A549 (cell line): ENCODE data around the gene NT5C. TPM values are rescaled to one million over a fixed set of nuclear protein-coding genes. Genes with fewer than 3 reads are reported as not detected.
A peak's percentile ranks its signal among the peaks of the same experiment; 100 is the strongest.

Experiments used
- ATAC-seq, 2 experiments: fragments of 200-7000 bp in 1 of 2; fragments of >200 bp in 1 of 2; cut with Nextera tagmentation in 1 of 2; cut with Tn5 transposase in 1 of 2; 3 replicates each; pipeline versions ENCODE4 v1.8.0 to v1.9.1; 2018 to 2020; ENCODE audit warnings: mild to moderate bottlenecking in 1 of 2, moderate library complexity in 1 of 2
- CTCF ChIA-PET: fragments of 300-600 bp; sonication (Branson Sonifier 250); formaldehyde crosslinking; extraction: SDS; loops from one replicate; lab custom pipeline; 2021; ENCODE audit warnings: antibody characterized with exemption, inconsistent platforms; lab: Yijun Ruan, JAX
- POLR2A ChIA-PET: fragments of 350-600 bp; formaldehyde crosslinking; extraction: SDS; loops from one replicate; lab custom pipeline; 2021; ENCODE audit warnings: antibody characterized with exemption, inconsistent platforms; lab: Yijun Ruan, JAX
- DNase-seq, 2 experiments: peaks; one replicate each; pipeline versions ENCODE4 v3.0.0 to v3.0.0-alpha.2; 2011 to 2016; ENCODE audit warnings: low read depth in 1 of 2, low spot score in 1 of 2
- FAIRE-seq: peaks from 2 replicates; lab custom pipeline; 2011; peaks lifted over from hg19 to GRCh38; lab: Jason Lieb, UNC
- H3K27ac ChIP-seq, 2 experiments: fragments of >200 bp; sonication (Bioruptor Twin); formaldehyde crosslinking; 3 replicates each; pipeline ENCODE4 v1.5.1; 2016 to 2017
- H3K4me1 ChIP-seq: fragments of >200 bp; sonication (Bioruptor Twin); formaldehyde crosslinking; 3 replicates; pipeline ENCODE4 v1.6.1; 2016
- H3K4me2 ChIP-seq: fragments of >200 bp; sonication (Bioruptor Twin); formaldehyde crosslinking; 3 replicates; pipeline ENCODE4 v1.6.1; 2016
- H3K4me3 ChIP-seq: fragments of >200 bp; sonication (Bioruptor Twin); formaldehyde crosslinking; 3 replicates; pipeline ENCODE4 v1.5.1; 2016
- H3K9me3 ChIP-seq: fragments of >200 bp; sonication (Bioruptor Twin); formaldehyde crosslinking; 3 replicates; pipeline ENCODE4 v1.6.1; 2016
- CEBPB ChIP-seq, 2 experiments: fragments of >200 bp in 1 of 2; sonication (Bioruptor Twin) in 1 of 2; formaldehyde crosslinking in 1 of 2; IDR thresholded peaks; 2 replicates each; pipeline ENCODE4 v1.6.1; 2012 to 2016
- CHD4 ChIP-seq: fragments of 200-600 bp; sonication (generic); IDR thresholded peaks from 2 replicates; pipeline ENCODE4 v1.6.1; 2016; ENCODE audit warnings: antibody characterized with exemption, mild to moderate bottlenecking, borderline replicate concordance
- CTCF ChIP-seq: fragments of >200 bp; sonication (Bioruptor Twin); formaldehyde crosslinking; IDR thresholded peaks from 3 replicates; pipeline ENCODE4 v1.5.1; 2016
- EHF ChIP-seq: fragments of 250-450 bp; sonication (Bioruptor Pico); IDR thresholded peaks from 2 replicates; pipeline ENCODE4 v1.5.0; 2020; ENCODE audit warnings: mild to moderate bottlenecking
- FOSL2 ChIP-seq, 2 experiments: fragments of 450-650 bp in 1 of 2; fragments of >200 bp in 1 of 2; sonication (Bioruptor Twin) in 1 of 2; formaldehyde crosslinking; IDR thresholded peaks; 2 replicates each; pipeline versions ENCODE4 v1.5.0 to v1.6.1; 2016 to 2020; ENCODE audit warnings: mild to moderate bottlenecking in 1 of 2, moderate library complexity in 1 of 2
- FOXS1 ChIP-seq: fragments of 250-450 bp; sonication (Bioruptor Pico); IDR thresholded peaks from 2 replicates; pipeline ENCODE4 v1.5.0; 2020; ENCODE audit warnings: mild to moderate bottlenecking, moderate library complexity
- GATA3 ChIP-seq: IDR thresholded peaks from 2 replicates; pipeline ENCODE4 v1.6.1; 2012; ENCODE audit warnings: borderline replicate concordance
- HEYL ChIP-seq: fragments of 250-450 bp; sonication (Bioruptor Pico); IDR thresholded peaks from 2 replicates; pipeline ENCODE4 v1.8.0; 2021; ENCODE audit warnings: mild to moderate bottlenecking, moderate library complexity
- HMGXB4 ChIP-seq: fragments of 250-450 bp; sonication (Bioruptor Pico); IDR thresholded peaks from 2 replicates; pipeline ENCODE4 v1.5.0; 2021; ENCODE audit warnings: mild to moderate bottlenecking, moderate library complexity, borderline replicate concordance
- JUNB ChIP-seq: fragments of >200 bp; sonication (Bioruptor Twin); formaldehyde crosslinking; IDR thresholded peaks from 2 replicates; pipeline ENCODE4 v1.6.1; 2016
- MAZ ChIP-seq: fragments of 150-350 bp; IDR thresholded peaks from 2 replicates; pipeline ENCODE4 v1.6.1; 2014; ENCODE audit warnings: antibody characterized with exemption, low read depth, low read length, borderline replicate concordance
- NR3C1 ChIP-seq: fragments of >200 bp; sonication (Bioruptor Twin); formaldehyde crosslinking; IDR thresholded peaks from 3 replicates; pipeline ENCODE4 v1.6.1; 2017
- RAD21 ChIP-seq, 2 experiments: fragments of >200 bp in 1 of 2; sonication (Bioruptor Twin) in 1 of 2; formaldehyde crosslinking in 1 of 2; IDR thresholded peaks in 1 of 2; conservative IDR thresholded peaks in 1 of 2; 2 replicates in 1 of 2; 3 replicates in 1 of 2; pipeline ENCODE4 v1.6.1; 2012 to 2018; ENCODE audit warnings: inconsistent platforms in 1 of 2
- RARB ChIP-seq: fragments of 250-450 bp; sonication (Bioruptor Pico); IDR thresholded peaks from 2 replicates; pipeline ENCODE4 v1.8.0; 2021; ENCODE audit warnings: mild to moderate bottlenecking, moderate library complexity
- RCOR1 ChIP-seq: fragments of 150-350 bp; IDR thresholded peaks from 2 replicates; pipeline ENCODE4 v1.6.1; 2014; ENCODE audit warnings: antibody characterized with exemption, low read length, low read depth
- RFX5 ChIP-seq: fragments of 450-650 bp; IDR thresholded peaks from 2 replicates; pipeline ENCODE4 v1.7.1; 2014; ENCODE audit warnings: antibody characterized with exemption, mild to moderate bottlenecking, moderate library complexity
- ZFP36 ChIP-seq: fragments of 450-650 bp; IDR thresholded peaks from 2 replicates; pipeline ENCODE4 v1.6.1; 2014; ENCODE audit warnings: borderline replicate concordance; ENCODE audit not compliant: partially characterized antibody
- ZSCAN20 ChIP-seq: fragments of 250-450 bp; sonication (Bioruptor Pico); IDR thresholded peaks from 2 replicates; pipeline ENCODE4 v1.8.0; 2022; ENCODE audit warnings: mild to moderate bottlenecking, moderate library complexity
- WGBS: methylation state at CpG from one replicate; pipeline ENCODE4 v1.1.6; 2017; ENCODE audit errors: missing lambda C conversion rate; 5-methylcytosine and 5-hydroxymethylcytosine counted together
- polyA plus RNA-seq, 4 experiments: library from polyadenylated mRNA; depleted of rRNA in 3 of 4; stranded (reverse); fragments of >200 nt; fragmentation: RNase III in 1 of 4; extraction: RNeasy Plus Mini Kit Qiagen cat#74134 plus additional on column Dnase treatment in 1 of 4; gene quantifications; 2 replicates in 3 of 4; 3 replicates in 1 of 4; pipeline ENCODE4 v1.2.3, GENCODE V29; 2011 to 2017
- TF ChIP-seq, protein P1 (sequence below): fragments of 250-450 bp; sonication (Bioruptor Pico); IDR thresholded peaks from 2 replicates; pipeline ENCODE4 v1.5.0; 2020; ENCODE audit warnings: low read depth, mild to moderate bottlenecking, moderate library complexity
- TF ChIP-seq, protein P2 (sequence below): IDR thresholded peaks from 2 replicates; pipeline ENCODE4 v1.6.1; 2012; ENCODE audit warnings: low read depth, borderline replicate concordance

NT5C gene
- polyA plus RNA-seq, 2 of the 4 experiments (the other 2 are of a cell fraction) = 73.7 to 91.4 TPM

DNA sequence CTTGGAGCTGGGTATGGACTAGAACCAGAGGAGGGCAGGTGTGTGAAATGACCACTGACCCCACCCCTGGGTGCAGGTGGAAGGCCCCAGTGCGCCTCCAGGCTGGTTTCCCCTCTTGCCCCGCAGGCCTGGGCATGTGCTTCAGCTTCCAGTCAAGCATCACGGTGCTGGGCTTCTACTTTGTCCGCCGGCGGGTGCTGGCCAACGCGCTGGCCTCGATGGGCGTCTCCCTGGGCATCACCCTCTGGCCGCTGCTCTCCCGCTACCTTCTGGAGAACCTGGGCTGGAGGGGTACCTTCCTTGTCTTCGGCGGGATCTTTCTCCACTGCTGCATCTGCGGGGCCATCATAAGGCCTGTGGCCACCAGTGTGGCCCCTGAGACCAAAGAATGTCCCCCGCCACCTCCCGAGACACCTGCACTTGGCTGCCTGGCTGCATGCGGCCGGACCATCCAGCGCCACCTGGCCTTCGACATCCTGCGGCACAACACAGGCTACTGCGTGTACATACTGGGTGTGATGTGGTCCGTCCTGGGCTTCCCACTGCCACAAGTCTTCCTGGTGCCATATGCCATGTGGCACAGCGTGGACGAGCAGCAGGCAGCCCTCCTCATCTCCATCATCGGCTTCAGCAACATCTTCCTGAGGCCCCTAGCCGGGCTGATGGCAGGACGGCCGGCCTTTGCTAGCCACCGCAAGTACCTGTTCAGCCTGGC is 31.5 kb downstream of the NT5C start:
- WGBS = 97% methylated on average over 31 of the region's 31 CpGs
- CTCF ChIA-PET = interaction anchor here (62.2 to 81.8 kb wide), 2 partner anchors 14 to 21 kb away, joined by 3429 read pairs; partner anchors contain the start of genes ARMC7, ATP5PD, KCTD2 and NT5C
- POLR2A ChIA-PET = no interaction called here

DNA sequence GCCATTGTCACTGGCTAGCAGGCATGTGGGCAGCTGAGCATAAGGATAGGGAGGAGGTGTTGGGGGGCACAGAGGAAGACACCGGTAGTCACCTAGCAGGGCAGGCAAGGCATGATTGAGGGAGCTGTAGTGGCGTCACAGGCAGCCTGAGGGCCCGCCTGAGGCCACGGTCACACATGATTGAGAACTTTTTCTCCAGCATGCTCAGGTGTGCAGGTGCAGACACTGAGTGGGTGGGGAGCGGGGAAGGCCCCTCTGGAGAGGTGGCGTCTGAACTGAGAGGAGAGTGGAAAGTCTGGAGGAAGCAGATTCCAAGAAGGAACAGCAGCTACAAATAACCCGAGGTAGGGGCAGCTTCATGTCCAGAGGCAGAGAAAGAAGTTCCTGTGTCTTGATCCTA is 32.7 kb downstream of the NT5C start:
- peaks cover 36% of the 10 kb centered on the region for H3K4me1 ChIP-seq
- CTCF ChIA-PET = interaction anchor here (62.2 to 81.8 kb wide), 2 partner anchors 12 to 22 kb away, joined by 3429 read pairs; partner anchors contain the start of genes ARMC7, ATP5PD, KCTD2 and NT5C
- no peaks in the 10 kb centered on the region for H3K9me3 ChIP-seq
- peak overlapping the region in 1 of 2 experiments; percentile 21; a peak in 1 of 6 replicates for H3K27ac ChIP-seq
- no peak for FAIRE-seq
- no peak for TF ChIP-seq GATA3
- TF ChIP-seq, protein P1, sequence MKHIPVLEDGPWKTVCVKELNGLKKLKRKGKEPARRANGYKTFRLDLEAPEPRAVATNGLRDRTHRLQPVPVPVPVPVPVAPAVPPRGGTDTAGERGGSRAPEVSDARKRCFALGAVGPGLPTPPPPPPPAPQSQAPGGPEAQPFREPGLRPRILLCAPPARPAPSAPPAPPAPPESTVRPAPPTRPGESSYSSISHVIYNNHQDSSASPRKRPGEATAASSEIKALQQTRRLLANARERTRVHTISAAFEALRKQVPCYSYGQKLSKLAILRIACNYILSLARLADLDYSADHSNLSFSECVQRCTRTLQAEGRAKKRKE (CRISPR knock-in tag) = no peak
- TF ChIP-seq ZFP36 = no peak
- no peak for TF ChIP-seq RCOR1
- no peak for TF ChIP-seq HMGXB4 (CRISPR knock-in tag)
- TF ChIP-seq RFX5 = no peak
- no peak for TF ChIP-seq RAD21 (conservative IDR thresholded peaks at IDR 0.05 in 1 of 2, IDR thresholded peaks at IDR 0.05 in 1 of 2)
- 84% methylated on average over 7 of the region's 7 CpGs for WGBS
- POLR2A ChIA-PET = no interaction called here
- H3K4me2 ChIP-seq = no peak overlapping the region
- no peak for DNase-seq
- ATAC-seq = no peak
- H3K4me3 ChIP-seq = no peak overlapping the region

More for the DNA sequence above, 31.5 kb downstream of the NT5C start:
- Histone ChIP-seq H3K4me1 (peaks cover 28% of the 10 kb centered on the region), H3K4me3 (no peak overlapping the region), H3K27ac (0 out of 6 replicates have a peak overlapping the region, but pooled peaks of 1 of the 2 experiments have one; percentile 8), H3K9me3 (no peaks in the 10 kb centered on the region), H3K4me2 (no peak overlapping the region)
- no peak for FAIRE-seq
- no peak for DNase-seq
- ATAC-seq = no peak
- TF ChIP-seq HEYL (CRISPR knock-in tag) (no peak), JUNB (no peak), CHD4 (no peak), CTCF (no peak), ZSCAN20 (CRISPR knock-in tag) (no peak), NR3C1 (no peak), CEBPB (IDR thresholded peaks at IDR 0.05) (no peak), FOXS1 (CRISPR knock-in tag) (no peak), FOSL2 (IDR thresholded peaks at IDR 0.05) (no peak), FOSL2 (CRISPR knock-in tag; IDR thresholded peaks at IDR 0.05) (no peak), MAZ (no peak), HMGXB4 (CRISPR knock-in tag) (no peak), EHF (no peak), RARB (CRISPR knock-in tag) (no peak)
- TF ChIP-seq, protein P2, sequence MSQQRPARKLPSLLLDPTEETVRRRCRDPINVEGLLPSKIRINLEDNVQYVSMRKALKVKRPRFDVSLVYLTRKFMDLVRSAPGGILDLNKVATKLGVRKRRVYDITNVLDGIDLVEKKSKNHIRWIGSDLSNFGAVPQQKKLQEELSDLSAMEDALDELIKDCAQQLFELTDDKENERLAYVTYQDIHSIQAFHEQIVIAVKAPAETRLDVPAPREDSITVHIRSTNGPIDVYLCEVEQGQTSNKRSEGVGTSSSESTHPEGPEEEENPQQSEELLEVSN = no peak
